NCI-H1048 (cell line): ENCODE measurements around the gene PUM1.
"Not testable (repeated sequence)": the region's sequence is repeated elsewhere in the genome, so short reads cannot be mapped to it uniquely, and the experiment has no call there.

Experiments used
- DNase-seq: peaks from one replicate; lab custom pipeline; 2025; lab: John Stamatoyannopoulos, UW

The PUM1 gene

DNA sequence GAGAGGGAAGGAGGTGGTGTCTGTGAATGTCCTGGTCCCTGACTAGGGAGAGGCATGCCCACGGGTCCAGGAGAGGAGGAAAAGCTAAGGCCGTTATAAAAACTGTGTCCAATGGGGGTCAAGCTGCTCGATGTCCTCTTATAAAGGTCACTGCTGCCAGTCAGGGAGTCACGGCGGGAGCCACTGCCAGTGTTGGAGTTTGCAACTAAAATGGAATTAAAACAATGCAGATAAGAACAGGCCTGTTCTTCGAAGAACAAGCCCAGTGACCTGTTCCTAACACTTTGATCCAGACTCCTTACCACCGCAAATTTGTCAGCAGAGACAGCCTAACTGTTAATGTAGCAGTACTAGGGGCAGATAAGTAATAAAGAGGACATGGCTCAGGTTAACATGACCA, 100.8 kb downstream of the PUM1 start:
- DNase-seq = no peak

DNA sequence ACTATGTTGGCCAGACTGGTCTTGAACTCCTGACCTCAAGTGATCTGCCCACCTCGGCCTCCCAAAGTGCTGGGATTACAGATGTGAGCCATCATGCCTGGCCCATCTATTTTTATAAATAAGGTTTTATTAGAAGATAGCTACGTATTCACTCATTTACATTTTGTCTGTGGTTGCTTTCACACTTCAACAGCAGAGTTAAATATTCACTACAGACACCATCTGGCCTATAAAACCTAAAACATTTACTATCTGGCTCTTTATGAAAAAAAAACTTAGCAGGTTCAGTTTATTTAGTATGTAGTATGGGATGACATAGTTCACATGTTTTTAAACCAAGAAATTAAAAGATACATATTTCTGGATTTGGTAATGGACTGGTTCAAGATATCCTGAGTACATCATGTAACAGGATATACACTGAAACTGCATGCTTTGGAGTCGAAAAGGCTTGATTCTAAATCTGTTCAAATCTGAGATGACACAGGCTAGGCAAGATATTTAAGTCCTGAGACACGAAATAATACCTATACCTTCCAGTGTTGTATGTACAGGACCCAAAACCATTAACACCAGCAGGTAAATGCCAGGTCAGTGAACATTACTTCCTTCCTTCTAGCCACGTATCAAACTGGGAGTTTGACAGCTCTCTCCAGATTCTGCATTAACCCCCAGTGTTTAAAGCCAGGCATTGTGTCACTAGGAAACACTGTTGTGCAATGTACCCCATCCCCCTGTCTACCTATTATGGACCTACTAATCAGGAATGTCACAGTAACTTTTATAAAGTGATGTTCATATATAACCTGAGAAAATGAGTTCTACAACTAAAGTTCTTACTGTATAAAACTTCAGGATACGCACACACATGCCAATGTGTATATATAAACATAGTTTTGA, 102.7 kb downstream of the PUM1 start:
- no peak for DNase-seq

DNA sequence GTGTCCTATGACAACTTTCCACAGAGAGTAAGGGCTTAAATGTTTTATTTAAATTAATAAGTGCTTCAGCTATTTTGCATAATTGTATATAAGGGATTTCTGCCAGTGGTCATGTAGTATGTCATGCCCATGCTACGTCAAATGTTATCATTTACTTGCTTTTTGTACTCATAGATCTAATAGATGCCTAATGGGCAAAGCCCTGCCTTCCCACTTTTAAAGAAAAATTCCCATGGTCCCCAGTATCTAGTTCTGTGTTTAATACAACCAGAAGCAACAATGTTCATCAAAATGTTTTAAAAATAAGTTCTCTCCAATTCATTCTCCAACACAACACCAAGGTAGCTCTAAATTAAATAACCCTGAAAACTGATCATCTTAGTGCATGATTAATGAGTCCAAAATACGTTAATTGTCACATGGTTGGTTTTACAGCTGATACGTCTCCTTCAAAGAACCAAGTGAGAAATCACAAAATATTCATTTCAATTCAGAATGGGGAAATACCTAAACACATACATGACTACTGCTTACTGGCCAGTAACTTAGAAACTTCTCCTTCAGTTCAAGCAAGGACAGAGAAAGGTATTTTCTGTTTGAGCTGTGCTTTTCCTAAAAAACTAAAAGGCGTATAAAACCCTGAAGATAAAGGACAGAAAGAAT, 107.8 kb downstream of the PUM1 start:
- DNase-seq = no peak

DNA sequence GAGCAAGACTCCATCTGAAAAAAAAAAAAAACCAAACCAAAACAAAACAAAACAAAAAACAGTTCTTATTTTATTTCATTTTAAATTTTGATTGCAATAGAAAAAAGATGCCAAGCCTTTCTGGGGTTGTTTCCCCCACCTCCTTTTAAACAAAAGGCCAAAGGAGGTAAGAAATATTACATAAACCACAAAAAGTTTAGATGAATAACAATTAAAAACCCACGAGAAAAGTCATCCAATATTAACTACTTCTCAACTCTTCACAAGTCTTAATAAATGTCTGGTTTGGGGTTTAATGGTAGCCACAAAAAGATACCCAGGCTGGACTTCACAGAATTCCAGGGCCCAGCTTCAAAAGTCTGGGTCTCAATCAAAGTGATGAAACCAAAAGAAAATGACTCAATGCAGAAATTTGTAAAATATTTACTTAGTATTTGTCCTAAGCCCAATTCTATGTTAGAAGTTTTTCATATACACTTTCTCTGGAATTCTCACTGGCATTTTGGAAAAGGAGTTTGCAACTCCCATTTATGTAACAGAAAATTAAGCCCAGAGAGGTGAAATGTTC, 110.0 kb downstream of the PUM1 start:
- no peak for DNase-seq

DNA sequence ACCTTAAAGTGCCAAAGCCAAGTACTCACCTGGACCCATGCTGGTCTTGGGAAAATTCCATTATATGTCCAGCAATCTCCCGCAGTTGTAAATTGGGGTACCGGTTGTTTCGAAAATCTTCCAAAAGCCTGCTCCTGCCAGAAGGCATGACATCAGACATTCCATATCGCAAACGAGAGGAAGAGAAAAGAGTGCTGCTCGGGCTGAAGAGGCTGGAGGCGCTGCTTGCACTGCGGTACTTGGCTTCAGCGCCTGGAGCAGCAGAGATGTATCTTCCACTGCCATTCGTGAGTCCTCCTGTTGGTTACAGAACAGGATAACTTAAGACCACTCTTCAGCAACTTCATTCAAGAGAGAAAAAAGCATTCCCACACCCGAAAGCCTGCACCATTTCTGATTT, 111.8 kb downstream of the PUM1 start:
- DNase-seq = no peak

DNA sequence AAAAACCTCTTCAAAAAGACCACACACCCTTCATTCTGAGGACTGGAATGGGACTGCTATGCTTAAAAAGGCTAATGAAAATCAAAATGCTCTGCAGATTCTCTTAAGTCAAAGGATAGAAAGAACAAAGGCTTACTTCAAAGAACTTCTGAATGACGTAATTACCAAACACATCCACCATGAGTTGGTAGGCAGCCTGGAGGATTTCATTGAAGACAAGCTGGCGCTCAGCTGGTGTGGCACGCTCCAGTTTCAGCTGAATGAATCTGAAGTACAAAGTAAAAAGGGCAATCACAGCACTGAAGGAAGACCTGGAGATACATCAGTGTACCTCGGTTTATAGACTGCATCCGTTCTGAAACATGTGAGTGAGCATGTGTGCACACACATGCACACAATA, 113.4 kb downstream of the PUM1 start:
- no peak for DNase-seq

DNA sequence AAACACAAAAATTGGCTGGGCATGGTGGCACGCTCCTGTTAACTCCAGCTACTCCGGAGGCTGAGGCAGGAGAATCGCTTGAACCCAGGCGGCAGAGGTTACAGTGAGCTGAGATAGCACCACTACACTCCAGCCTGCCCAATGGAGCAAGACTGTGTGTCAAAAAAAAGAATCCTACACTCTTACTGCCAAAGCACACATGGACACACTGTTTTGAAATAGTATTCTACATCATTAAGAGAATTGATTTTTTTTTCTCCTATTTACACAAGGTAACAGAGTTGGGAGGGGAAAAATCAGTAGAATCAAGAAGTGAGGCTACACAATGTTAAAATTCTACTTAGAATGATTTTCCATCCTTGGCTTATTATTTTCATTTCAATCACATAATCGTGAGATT, 114.8 kb downstream of the PUM1 start:
- no peak for DNase-seq

DNA sequence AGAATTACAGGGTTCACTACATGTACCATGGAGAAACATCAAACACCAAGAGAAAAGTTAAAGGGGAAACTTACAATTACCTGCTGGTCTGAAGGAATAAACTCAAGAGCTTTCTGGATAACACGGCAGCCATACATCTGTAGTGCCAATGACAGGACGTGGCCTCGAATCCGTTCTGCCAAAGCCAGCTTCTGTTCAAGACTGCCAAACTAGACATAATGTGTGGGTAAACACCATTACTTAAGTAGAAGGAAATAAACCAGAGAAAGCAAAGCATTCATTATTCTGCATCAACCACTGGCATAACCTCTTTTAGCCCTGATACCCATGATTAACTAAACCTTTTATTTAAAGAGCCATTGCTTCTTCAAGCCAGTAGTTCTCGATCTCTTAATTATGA, 115.5 kb downstream of the PUM1 start:
- DNase-seq = no peak

DNA sequence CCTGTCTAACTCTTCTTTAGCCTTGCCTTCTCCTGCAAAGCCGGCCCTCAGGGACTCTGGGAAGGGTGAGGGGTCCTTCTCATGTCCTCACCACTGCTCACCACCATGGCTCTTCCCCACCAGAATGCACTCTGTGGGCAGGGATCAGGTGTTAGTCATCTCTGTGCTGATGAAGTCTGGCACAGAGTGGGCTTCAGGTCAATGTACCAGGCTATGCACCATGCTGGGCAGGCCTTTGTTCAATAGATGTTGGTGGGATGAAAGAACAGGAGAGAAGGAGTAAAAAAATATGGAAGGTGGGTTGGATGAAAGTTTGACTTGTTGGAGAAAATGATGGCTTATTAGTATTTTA, 116.1 kb downstream of the PUM1 start:
- DNase-seq = not testable (repeated sequence)

DNA sequence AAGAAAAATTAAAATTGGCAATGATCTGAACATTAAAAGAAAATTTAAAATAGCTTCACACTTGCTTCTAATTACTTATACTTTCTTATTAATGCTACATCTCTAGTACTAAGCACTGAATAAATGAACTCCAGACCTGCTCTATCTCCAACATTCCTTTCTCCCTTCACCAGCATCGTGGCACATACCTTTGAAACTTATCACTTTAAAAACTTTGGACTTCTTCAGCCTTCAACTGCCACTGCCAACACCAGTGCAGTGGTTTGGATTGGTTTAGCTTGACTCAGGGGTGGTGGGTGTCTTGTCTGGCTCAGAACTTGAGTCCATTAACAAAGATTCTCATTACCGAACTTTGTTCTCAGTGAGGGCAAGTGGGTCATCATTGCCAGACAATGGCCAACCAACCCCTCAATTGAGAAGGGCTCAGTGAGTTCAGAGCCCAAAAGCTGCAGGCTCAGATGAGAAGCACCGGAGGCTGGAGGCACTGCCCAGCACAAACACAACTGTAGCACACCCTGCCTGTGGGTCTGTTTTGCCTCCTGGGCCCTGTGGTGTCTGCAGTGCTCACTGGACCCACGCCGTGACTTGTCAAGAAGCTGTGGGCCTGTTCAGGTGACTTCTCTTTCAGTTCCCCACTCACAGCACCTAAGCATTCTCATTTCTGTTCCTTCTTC, 116.6 kb downstream of the PUM1 start:
- DNase-seq = not testable (repeated sequence)

DNA sequence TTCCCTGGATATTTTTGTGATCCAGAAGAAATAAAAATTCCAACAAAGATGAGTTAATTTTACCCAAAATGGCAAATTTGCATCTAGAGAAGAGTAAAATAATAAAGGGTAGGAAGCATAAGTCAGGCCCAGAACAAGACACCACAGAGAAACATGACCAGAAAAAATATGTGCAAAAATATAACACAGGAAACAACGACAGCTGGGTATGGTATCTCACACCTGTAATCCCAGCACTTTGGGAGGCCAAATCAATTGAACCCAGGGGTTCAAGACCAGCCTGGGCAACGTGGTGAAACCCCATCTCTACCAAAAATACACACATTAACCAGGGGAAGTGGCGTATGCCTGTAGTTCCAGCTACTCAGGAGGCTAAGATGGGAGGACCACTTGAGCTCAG, 117.2 kb downstream of the PUM1 start:
- no peak for DNase-seq

DNA sequence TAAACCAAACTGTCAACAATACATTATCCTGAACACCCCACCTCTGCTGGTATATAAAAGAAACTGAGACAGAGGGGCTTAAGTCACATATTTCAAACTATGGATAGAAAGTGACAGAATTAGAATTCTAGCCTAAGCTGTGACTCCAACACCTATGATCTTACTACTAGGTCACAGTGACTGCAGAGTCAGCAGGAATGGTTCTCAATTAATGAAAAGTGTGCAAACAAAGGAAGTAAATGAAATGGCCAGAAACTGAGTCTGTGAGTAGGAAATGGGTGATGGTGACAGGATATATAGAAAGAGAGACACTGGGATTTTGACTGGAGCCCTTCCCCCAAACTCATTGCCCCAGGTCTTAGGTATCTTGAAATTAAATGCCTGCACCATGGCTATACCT, 118.3 kb downstream of the PUM1 start:
- DNase-seq = no peak

DNA sequence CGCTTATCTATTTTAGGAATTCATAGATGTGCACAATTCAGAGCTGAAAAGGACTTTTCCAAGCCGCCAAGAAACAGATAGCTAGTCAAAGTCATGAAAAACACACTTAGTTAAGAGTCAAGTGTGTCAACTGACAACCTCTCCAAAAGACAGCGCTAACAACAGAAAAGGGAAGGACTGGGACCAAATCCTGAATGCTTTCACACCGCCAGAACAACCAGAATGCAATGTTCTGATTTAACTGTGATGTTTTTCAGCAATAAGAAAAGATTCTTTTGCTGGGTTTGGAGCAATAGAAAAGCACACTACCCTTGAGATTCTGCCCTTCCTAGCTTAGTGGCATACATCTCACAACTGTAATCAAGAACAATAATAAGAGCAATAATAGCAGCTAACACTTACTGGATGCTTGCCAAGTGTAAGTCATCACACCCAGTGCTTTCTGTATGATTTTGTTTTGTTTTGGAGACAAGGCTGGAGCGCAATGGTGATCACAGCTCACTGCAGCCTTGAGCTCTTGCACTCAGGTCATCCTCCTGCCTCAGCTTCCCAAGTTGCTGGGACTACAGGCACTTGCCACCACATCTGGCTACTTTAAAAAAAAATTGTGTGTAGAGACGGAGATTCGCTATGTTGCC, 123.1 kb downstream of the PUM1 start:
- no peak for DNase-seq

DNA sequence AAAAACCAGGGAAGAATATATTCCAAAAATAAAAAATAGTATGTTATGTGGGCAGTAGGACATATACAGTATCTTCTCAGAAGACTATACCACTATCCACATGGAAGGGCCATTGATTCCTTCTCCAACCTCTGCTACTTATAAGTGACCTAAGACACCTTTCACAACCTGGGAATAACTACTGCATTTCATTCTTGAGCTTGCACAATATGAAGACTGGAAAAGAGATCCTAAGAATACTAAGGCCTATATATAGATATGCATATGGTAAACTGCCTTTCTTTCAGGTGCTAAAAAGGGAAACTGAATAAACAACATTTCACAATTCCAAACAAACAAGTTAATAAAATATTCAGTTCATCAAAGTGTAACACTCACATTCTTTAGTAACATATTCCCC, 125.0 kb downstream of the PUM1 start:
- no peak for DNase-seq

DNA sequence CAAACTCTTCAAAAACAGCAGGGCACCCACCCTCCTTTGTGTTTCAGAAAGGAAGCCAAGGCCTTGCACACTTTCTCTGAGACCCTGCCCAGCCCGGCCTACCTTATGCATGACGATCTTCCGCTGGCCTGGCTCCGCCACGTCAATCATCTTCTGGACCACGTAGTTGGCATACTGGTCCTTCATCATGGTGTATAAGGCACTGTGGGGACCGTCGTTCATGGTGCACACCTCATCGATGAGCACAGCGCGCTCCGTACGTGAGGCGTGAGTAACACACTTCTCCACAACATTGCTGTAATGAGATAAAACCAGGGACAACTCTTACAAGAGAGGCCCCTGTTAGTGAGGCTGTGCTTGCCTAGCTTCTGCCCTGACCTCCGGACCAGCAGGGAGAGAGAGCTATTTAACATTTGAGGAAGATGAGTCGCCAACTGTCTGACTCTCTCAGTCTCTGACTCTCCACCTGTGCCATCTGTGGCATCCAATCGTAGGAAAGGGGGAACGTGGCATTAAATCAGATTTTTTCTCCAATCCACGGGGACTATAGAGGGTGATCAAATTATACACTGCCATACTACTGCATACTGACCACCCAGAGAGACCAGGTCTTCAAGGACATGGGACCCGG, 128.9 kb downstream of the PUM1 start:
- DNase-seq = no peak

DNA sequence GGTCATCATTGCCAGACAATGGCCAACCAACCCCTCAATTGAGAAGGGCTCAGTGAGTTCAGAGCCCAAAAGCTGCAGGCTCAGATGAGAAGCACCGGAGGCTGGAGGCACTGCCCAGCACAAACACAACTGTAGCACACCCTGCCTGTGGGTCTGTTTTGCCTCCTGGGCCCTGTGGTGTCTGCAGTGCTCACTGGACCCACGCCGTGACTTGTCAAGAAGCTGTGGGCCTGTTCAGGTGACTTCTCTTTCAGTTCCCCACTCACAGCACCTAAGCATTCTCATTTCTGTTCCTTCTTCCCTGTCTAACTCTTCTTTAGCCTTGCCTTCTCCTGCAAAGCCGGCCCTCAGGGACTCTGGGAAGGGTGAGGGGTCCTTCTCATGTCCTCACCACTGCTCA, 129.8 kb downstream of the PUM1 start:
- DNase-seq = not testable (repeated sequence)

DNA sequence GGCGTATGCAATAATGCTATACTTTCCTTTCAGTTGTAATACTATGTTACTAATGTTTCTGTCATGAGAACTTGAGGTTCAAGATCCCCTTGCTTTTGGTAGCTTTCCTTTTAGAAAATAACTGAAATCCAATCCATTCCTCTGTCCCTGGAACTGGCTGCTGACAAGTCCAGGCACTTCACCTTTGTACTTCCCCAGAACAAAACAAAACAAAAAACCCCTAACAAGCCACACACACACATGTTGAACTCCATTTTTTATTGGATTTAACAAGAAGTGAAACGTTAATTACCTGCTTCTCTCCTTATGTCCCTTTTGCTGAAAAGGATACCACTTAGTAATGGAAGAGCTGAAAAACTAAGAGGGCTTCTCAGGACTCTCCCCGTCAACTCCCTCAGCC, 130.9 kb downstream of the PUM1 start:
- DNase-seq = no peak

DNA sequence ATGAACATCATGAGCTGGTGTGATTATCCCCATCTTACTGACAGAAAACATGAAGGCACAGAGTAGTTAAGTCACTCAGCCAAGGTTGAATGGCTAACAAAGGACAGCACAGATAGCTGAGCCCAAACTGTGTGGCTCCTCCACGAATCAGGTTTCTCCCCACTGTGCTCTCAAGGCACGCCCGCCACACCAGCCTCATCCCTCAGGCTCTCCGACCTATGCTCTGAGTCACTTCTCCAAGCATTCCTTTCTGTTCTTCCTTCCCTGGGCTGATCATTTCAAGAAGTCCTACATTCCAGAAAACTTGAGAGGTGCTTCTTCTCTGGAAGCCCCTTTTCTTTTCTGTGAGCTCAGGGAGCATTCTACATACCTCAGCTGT, 131.7 kb downstream of the PUM1 start:
- DNase-seq = no peak

DNA sequence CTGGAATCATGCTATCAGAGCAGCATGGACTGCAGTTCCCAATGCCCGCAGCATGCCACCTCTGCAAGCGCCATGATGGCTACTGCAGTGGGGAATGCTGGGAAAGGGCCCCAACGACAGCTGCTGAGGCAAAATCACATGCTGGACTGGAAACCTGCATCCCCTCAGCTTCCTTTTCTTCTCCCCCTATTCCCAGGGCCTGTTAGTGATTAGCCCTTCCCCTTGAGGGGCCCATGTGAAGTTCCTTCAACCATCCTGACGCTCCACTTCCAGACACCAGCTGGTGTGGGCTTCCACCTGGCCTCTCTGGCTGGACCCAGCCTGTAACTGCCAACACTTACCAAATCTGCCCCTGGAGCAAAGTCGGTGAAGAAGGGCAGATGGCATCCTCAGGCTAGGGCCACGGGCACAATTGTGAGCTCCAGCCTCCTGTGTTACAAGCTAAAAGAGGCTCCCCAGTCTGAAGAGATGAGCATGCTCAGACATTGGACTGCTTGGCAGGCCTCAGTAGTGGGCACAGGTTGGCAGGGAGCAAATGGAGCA, 134.8 kb downstream of the PUM1 start:
- DNase-seq = no peak

DNA sequence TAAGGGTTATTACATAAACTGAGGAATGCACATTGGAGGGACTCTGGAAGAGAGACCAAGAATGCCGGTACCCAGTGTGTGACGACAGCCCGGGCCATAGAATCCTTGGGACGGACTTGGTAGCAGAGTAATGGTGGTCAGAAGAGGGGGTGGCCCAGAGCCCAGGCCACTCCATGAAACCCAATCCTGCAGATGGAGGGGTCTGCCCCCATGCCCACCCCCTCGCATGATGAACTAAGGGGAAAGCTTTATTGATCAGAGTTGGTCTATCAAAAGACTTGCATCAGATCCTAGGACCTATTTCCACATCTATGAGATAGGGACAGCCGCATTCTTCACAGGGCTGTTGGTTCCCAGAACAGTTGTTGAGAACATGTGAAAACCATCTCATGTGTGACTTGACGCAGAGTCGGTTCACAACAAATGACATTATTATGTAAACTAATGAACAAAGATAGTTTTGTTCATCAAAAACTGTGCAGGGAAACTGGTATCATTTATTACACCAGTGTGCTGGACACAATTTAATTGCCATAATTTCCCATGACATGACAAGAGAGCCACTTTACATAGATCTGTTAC, 135.5 kb downstream of the PUM1 start:
- DNase-seq = no peak
